ENCODE results near the gene SCARB1. TPM values are rescaled to one million over a fixed set of nuclear protein-coding genes. Genes with fewer than 3 reads are reported as not detected.
A peak's percentile ranks its signal among the peaks of the same experiment; 100 is the strongest.

The SCARB1 gene
- total and polyA plus RNA-seq, 2 of the 13 experiments (the other 11 are each of a cell fraction or from before 2014, with no cell fraction given) = 63.4 to 160 TPM

DNA sequence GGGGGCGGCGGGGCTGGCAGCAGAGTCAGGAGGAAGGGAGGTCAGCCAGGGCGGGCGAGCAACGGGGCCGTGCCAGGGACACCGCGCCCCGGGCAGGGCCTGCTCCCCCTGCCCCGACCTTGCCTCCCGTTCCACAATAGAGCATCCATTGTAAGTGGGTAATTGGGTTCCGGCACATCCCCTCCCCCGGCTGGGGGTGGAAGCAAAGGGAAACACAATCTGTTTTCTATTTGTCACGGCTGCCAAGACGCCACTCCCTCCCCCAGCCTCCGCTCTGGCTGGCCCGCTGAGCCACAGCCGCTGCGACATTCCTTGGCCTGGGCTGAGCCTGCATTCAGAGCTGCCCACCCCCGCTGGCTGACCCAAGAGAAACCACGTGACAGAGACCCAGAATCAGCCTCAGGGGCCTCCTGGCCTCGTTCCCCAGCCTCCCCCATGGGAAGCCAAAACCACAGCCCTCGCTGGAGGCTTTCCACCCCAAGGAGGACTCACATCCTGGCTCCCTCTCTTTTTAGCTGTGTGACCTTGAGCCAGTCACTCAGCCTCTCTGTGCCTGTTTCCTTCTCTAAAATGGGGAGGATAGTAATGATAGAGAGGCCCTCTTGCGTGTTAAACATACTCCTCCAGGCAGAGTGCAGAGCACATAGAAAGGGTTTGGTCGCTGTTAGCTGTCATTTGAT, 117.6 kb downstream of the SCARB1 start:
- intact Hi-C loops (cut with micrococcal nuclease; ENCODE audit: unreplicated experiment) = no loop called here
- 6% methylated on average over 8 of the region's 25 CpGs for WGBS (ENCODE audit: low lambda C conversion rate)
- H3K4me2 ChIP-seq (ENCODE audit: low read depth, low read length) = peak overlapping the region; percentile 69
- no TSS peak for BruUV-seq (replicated peaks)
- DNase-seq (ENCODE audit: low spot score) (peak; percentile 93), FAIRE-seq (peak; percentile 64), ATAC-seq (peak; percentile 74)
- in situ Hi-C loops (cut with HindIII; ENCODE audit: extremely low pct_ligation_motif_present, low pct_unique_long_range_greater_than_20kb) = no loop called here
- H3K27me3 ChIP-seq (ENCODE audit: control insufficient read depth in 1 of 2, insufficient read depth in 2 of 2, low read length in 2 of 2) = peaks cover 0 to 10% of the 10 kb centered on the region in 2 experiments; a peak in 1 of 5 replicates
- peak overlapping the region; percentile 12 for H3K27ac ChIP-seq (ENCODE audit: extremely low read length, insufficient read depth, low read length)
- H3K9ac ChIP-seq (ENCODE audit: insufficient read depth, low read depth, low read length) = 0 out of 2 replicates have a peak overlapping the region, but pooled peaks have one; percentile 47
- H3K36me3 ChIP-seq (replicated peaks in 1 of 2; ENCODE audit: control insufficient read depth in 1 of 2, insufficient read depth in 2 of 2, low read length in 2 of 2) = no peaks in the 10 kb centered on the region
- no peaks in the 10 kb centered on the region for H4K20me1 ChIP-seq (ENCODE audit: insufficient read depth, low read length)
- H3K9me3 ChIP-seq (ENCODE audit: low read length) = no peaks in the 10 kb centered on the region
- POLR2A ChIA-PET = interaction anchor here (1.5 kb wide), 1 partner anchor 12 kb away, joined by 5 read pairs; no protein-coding TSS in a partner anchor
- CTCF ChIA-PET (ENCODE audit: low intra/inter-chr PET ratio, low total read pairs) = no interaction called here
- H3K4me1 ChIP-seq (ENCODE audit: insufficient read depth, low read length) = peaks cover 71% of the 10 kb centered on the region
- H3K79me2 ChIP-seq (ENCODE audit: insufficient read depth, low read length) = no peaks in the 10 kb centered on the region
- no peak overlapping the region for H2AFZ ChIP-seq (ENCODE audit: low read length)
- H3K4me3 ChIP-seq (replicated peaks in 1 of 3; ENCODE audit: insufficient read depth in 1 of 3, low read depth in 2 of 3, low read length in 3 of 3) = peak overlapping the region; percentile 29 to 56 (median 35); a peak in 4 of 6 replicates
- TF ChIP-seq, protein P1, sequence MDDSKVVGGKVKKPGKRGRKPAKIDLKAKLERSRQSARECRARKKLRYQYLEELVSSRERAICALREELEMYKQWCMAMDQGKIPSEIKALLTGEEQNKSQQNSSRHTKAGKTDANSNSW (CRISPR knock-in tag; IDR thresholded peaks at IDR 0.05; ENCODE audit: borderline replicate concordance) = no peak
- TF ChIP-seq NR2F6 (IDR thresholded peaks at IDR 0.05) (no peak), NR2F6 (CRISPR knock-in tag; IDR thresholded peaks at IDR 0.05) (peak; percentile 68), ZNF883 (CRISPR knock-in tag; IDR thresholded peaks at IDR 0.05; ENCODE audit: not compliant biosample characterization) (peak; percentile 51), GFI1 (CRISPR knock-in tag; IDR thresholded peaks at IDR 0.05; ENCODE audit: borderline replicate concordance) (peak; percentile 42; the same call in 1 of the 2 replicates), SP1 (IDR thresholded peaks at IDR 0.05) (no peak), SP1 (CRISPR knock-in tag; IDR thresholded peaks at IDR 0.05) (0 out of 2 replicates have a peak, but pooled peaks have one; percentile 7)
- TF ChIP-seq, protein P2, sequence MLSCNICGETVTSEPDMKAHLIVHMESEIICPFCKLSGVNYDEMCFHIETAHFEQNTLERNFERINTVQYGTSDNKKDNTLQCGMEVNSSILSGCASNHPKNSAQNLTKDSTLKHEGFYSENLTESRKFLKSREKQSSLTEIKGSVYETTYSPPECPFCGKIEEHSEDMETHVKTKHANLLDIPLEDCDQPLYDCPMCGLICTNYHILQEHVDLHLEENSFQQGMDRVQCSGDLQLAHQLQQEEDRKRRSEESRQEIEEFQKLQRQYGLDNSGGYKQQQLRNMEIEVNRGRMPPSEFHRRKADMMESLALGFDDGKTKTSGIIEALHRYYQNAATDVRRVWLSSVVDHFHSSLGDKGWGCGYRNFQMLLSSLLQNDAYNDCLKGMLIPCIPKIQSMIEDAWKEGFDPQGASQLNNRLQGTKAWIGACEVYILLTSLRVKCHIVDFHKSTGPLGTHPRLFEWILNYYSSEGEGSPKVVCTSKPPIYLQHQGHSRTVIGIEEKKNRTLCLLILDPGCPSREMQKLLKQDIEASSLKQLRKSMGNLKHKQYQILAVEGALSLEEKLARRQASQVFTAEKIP (CRISPR knock-in tag; IDR thresholded peaks at IDR 0.05; ENCODE audit: borderline replicate concordance) = no peak
- TF ChIP-seq, protein P3, sequence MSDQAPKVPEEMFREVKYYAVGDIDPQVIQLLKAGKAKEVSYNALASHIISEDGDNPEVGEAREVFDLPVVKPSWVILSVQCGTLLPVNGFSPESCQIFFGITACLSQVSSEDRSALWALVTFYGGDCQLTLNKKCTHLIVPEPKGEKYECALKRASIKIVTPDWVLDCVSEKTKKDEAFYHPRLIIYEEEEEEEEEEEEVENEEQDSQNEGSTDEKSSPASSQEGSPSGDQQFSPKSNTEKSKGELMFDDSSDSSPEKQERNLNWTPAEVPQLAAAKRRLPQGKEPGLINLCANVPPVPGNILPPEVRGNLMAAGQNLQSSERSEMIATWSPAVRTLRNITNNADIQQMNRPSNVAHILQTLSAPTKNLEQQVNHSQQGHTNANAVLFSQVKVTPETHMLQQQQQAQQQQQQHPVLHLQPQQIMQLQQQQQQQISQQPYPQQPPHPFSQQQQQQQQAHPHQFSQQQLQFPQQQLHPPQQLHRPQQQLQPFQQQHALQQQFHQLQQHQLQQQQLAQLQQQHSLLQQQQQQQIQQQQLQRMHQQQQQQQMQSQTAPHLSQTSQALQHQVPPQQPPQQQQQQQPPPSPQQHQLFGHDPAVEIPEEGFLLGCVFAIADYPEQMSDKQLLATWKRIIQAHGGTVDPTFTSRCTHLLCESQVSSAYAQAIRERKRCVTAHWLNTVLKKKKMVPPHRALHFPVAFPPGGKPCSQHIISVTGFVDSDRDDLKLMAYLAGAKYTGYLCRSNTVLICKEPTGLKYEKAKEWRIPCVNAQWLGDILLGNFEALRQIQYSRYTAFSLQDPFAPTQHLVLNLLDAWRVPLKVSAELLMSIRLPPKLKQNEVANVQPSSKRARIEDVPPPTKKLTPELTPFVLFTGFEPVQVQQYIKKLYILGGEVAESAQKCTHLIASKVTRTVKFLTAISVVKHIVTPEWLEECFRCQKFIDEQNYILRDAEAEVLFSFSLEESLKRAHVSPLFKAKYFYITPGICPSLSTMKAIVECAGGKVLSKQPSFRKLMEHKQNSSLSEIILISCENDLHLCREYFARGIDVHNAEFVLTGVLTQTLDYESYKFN (CRISPR knock-in tag; conservative IDR thresholded peaks at IDR 0.05) = peak; percentile 31; the same call in 1 of the 2 replicates
- TF ChIP-seq, protein P4, sequence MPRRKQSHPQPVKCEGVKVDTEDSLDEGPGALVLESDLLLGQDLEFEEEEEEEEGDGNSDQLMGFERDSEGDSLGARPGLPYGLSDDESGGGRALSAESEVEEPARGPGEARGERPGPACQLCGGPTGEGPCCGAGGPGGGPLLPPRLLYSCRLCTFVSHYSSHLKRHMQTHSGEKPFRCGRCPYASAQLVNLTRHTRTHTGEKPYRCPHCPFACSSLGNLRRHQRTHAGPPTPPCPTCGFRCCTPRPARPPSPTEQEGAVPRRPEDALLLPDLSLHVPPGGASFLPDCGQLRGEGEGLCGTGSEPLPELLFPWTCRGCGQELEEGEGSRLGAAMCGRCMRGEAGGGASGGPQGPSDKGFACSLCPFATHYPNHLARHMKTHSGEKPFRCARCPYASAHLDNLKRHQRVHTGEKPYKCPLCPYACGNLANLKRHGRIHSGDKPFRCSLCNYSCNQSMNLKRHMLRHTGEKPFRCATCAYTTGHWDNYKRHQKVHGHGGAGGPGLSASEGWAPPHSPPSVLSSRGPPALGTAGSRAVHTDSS (CRISPR knock-in tag; conservative IDR thresholded peaks at IDR 0.05) = no peak
- TF ChIP-seq, protein P5, sequence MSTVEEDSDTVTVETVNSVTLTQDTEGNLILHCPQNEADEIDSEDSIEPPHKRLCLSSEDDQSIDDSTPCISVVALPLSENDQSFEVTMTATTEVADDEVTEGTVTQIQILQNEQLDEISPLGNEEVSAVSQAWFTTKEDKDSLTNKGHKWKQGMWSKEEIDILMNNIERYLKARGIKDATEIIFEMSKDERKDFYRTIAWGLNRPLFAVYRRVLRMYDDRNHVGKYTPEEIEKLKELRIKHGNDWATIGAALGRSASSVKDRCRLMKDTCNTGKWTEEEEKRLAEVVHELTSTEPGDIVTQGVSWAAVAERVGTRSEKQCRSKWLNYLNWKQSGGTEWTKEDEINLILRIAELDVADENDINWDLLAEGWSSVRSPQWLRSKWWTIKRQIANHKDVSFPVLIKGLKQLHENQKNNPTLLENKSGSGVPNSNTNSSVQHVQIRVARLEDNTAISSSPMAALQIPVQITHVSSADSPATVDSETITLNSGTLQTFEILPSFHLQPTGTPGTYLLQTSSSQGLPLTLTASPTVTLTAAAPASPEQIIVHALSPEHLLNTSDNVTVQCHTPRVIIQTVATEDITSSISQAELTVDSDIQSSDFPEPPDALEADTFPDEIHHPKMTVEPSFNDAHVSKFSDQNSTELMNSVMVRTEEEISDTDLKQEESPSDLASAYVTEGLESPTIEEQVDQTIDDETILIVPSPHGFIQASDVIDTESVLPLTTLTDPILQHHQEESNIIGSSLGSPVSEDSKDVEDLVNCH (CRISPR knock-in tag; IDR thresholded peaks at IDR 0.05) = no peak
